Hematopoietic multipotent progenitor cell treated with erythropoietin and hydrocortisone succinate and interleukin-3 and kit ligand, for 8 days (in vitro differentiated cells): Measurements from ENCODE around the gene KCNJ12.
"Not testable (repeated sequence)": the region's sequence is repeated elsewhere in the genome, so short reads cannot be mapped to it uniquely, and the experiment has no call there.

Source experiments
- DNase-seq: peaks from one replicate; pipeline ENCODE4 v3.0.0-alpha.2; 2015

The KCNJ12 gene

DNA sequence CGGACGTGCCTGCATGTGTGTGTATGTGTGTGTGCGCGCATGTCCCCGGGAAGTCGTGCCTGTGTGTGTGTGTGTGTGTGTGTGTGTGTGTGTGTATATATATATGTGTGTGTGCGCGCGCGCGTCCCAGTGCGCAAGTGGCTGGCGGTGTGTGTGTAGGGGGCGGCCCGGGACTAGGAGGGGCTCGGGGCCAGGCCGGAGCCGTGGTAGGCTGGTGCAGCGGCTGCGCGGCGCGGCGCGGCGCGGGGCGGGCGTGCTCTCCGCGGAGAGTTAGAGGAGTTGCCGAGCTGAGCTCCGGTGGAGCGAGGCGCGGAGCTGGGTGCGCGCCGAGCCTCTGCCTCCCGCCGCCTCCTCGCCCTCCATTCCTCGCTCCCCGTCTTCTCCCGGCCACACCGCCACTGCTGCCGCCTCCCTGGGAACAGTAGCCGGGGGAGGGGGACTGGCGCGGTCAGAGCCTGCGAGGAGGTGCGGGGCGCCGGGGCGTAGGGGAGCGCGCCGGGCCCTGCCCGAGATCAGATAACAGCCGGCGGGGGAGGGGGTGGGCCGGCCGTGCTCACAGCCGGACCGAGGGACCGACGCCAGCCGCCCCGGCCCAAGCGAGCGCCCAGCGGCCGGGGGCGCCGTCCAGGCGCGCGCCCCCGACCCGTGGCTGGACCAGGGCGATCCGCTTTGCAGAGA lies at the start of gene KCNJ12:
Gene KCNJ12 (plus strand): TSS at position 277 of the 678 bp plus-strand sequence. CDS start 38,986 bp downstream, outside the sequence.
- DNase-seq, result no peak

DNA sequence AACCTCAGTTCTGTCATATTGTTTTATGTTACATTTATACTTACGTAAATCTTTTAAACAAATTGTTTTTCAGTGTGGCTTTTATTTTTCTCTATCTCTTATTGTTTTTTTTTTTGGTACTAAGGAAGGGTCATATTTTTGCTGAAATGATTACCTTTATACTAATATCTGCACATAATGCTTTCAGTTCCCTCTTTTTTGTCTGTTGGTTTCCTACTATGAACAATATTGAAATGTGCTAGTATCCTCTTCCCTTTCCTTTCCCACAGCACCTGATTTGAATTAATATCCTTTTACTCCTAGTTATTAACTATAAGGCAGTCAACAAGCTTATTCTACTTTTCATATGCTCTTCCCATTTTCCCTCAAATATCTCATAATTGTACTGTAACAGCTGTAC lies 48.2 kb upstream of the KCNJ12 start:
- not testable (repeated sequence) for DNase-seq

DNA sequence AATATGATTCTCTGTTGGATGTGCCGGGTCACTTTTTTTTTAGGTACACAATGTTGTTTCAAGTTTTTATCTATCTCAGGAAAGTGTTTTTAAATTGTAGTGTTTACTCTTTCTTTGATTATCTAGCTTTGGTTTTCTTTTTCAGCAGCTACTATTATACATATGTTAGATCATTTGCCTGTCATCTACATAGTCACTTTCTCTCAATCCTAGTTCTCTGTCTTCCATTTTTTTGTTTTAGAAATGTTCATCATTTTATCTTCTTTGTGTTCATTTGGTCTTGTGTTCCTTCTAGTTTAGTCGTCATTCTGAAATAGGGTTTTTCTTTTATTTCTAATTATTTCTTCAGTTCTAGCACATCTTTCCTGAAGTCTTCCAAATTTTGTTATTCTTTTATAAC lies 47.4 kb upstream of the KCNJ12 start:
- DNase-seq, result not testable (repeated sequence)

DNA sequence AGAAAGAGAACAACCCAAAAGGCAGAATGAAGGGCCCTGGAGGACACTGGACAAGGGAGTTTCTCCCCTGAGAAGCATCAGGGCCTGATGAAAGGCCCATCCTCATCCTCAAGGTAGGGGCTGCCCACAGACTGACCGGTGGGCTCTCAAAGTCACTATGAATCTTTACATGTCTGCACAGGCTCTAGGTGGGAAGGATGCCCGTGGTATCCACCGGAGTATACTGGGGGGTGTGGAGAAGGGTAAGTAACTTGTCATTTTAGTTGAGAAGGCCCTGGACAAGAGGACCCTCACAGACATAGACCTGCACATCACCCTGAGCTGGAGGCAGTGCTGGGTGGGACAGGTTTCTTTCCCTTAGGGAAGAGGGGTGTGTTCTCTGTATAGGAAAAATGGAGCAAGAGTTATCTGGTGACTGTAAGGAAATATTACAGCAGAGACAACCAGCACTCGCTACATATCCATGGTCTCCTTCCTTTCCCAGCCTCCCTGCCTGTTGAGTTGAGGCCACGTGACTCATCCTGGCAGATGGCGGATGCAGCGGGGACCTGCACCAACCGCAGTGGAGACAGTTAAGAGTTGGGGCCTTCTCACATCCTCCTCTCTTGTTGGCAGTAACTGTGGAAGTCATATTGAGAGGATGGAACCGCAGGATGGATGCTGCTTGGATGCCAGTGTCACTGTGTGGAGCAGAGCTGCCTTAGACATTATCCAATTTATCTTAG lies 45.6 kb upstream of the KCNJ12 start:
- no peak for DNase-seq

DNA sequence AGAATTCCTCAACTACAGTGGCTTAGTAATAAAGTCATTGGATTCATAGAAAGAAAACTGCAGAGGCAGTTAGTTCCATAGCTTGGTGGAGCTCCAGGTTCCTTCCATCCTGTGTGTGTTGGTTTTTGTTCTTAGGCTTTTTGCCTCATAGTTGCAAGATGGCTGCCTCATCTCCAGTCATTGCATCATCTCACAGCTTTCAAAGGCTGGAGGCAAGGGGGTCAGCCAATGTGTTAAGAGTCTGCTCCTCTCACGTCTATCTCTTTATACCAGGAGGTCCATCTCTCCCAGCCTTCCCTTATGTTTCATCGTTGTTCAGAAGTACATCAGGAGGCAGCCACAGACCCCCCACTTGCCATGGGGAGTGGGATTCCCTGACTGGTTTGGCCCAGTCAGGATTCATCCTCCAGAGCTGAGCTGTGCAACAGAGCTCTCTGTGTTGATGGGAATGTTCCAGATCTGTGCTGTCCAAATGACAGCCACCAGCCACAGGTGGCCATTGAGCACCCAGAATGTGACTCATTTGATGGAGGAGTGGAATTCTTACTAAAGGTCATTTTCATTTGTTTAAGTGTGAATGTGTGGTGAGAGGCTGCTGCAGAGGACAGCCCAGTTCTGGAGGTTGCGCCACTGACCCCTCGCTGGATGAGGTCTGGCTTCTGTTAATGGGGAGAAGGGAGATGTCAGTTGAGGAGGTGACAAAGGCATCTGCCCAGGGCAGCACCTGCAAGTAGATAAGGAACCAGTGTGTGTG lies 39.4 kb upstream of the KCNJ12 start:
- not testable (repeated sequence) for DNase-seq

DNA sequence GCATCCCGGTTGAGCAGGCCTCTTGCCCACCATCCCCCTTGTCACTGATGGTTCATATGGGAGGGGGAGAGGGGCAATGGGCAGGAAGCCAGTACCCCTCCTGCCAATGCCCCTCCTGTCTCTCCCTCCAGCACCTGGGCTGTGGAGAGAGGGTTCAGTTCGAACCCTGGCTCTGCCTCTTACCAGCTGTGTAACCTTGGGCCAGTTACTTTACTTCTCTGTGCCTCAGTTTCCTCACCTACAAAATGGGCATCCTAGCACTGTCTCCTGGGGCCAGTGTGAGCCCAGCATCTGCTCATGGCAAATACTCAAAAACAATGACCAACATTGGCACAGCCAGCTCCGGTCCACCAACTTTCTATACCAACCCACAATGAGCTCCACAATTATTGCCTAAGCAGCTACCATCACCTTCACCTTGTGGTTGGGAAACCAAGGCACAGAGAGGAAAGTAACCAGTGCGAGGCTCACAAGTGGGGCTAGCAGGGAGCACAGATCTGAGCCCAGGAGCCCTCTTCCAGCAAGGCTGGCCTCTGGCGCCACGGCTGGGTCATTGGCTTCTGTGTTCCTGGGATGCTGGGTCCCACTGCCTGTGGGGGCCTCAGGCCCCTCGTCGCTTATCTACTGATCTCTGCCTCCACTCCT lies 38.1 kb upstream of the KCNJ12 start:
- DNase-seq, result not testable (repeated sequence)

DNA sequence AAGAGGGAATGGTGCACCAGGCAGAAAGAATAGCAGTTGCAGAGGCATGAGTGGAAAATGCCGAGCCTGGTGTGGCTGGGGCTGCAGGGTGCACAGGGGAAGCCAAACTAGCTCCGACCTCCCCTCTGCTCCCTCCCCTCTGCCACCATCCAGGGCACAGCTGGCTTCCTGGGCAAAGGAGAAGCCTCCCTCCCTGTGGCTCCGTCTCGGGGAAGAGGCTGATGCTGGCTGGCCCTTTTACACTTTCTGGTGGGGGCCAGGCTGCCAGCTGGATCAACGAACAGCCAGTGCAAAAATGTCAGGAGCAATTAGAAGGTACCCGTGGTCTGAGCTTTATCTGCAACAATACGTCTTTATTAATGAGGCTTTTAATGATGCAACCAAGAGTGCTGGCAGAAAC lies 37.1 kb upstream of the KCNJ12 start:
- DNase-seq, result no peak

DNA sequence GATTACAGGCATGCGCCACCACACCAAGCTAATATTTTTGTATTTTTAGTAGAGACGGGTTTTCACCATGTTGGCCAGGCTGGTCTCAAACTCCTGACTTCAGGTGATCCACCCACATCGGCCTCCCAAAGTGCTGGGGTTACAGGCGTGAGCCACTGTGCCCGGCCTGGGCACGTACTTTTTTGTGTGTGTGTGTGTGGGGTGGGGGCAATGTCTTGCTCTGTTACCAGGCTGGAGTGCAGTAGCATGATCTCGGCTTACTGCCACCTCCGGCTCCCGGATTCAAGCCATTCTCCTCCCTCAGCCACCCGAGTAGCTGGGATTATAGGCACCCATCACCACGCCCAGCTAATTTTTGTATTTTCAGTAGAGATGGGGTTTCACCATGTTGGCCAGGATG lies 36.6 kb upstream of the KCNJ12 start:
- DNase-seq, result not testable (repeated sequence)

DNA sequence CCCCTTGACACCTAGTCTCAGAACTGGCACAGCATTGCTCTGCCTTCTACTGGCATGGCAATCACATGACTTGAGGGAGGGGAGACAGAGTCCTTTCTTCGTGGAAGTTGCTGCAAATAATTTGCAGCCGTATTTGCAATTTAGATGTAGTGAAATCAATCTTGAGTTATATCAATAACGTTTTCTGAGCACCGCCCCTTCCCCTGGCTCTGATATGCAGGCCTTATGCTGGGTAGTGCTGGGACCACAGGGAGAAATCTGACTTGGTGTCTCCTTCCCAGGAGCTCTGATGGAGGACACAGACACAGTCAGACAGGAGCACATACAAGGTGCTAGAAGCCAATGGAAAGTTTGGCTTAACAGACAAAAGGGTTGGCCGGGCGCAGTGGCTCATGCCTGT lies 35.8 kb upstream of the KCNJ12 start:
- not testable (repeated sequence) for DNase-seq

DNA sequence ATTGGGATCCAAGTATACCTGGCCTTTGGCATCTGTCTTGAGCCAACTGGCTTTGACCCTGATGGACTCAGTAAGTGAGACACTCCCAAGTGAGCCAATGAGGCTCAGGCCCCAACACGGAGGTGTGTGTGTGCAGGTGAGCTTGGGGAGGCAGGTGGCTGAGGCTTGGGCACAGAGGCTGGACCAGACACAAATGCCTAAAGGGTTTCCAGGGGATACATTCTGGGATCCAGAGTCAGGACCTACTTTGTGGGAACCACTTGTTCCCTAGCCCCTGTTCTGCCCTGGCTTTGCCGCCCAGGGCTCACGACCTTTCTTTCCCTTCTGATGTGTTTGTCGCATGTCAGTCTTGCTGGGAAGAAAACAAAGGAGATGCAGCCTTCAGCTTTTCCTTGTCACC lies 34.9 kb upstream of the KCNJ12 start:
- not testable (repeated sequence) for DNase-seq

DNA sequence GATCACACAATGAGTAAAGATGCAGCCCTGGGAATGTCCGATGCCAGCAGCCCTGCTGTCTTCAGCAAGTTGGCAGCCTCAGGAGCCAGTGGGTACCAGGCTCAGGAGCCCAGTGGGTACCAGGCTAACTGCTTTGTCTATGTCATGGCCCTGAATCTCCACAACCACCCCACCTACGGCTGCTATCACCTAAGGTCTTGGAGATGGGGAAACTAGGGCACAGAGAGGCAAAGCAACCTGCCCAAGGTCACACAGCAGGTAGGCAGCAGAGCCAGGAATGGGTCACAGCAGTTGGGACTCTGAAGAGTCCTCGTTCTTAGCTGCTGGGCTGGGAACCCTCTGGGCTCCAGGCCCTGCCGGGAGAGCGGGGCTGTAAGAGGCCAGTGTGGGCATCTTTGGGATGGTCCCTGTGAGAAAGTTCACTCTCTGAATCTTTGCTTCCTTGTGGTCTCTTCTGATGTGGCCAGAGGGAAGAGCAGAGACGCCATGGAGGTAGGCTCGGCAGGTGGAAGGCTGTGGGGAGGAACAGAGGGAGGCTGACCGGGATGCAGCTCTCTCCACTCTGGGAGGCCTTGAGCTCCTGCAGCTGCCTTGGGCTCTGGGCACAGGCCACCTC lies 34.1 kb upstream of the KCNJ12 start:
- not testable (repeated sequence) for DNase-seq

DNA sequence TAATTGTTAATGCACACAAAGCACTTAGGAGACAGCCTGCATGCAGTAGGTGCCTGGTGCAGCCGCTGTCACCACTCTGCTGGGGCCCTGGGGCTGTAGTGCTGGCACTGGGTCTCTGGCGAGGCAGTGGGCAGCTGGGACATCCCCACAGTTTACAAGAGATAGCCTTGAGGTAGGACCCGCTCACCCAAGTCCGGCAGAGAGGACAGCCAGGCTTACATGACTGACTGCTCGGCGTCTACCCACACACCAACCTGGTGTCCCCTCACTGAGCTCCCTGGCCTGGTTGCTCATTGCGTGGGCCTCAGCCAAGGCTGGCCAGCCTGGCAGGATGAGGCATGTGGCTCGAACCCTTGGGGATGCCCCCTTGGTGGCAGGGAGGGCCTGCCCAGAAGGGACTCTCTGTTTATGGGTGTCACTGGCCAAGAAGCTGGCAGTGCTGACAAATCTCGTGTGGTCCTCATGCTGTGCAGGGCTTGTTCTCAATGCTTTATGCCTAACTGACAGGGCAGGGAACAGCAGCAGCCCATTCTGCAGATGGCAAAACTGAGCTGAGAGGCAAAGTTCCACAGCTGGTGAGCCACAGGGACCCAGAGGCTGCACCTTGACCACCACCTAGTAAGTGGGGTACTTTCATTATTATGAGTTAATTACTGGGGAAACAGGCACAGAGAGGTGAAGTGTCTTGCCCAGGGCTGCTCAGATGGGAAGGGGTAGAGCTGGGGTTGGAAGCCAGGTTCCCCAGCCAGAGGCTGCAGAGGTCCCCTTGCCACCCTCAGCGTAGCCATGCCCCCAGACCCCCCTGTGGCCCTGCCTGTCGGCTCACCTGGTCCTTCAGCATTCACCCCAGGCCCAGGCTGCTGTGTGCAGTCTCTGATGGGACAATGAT lies 32.9 kb upstream of the KCNJ12 start:
- DNase-seq, result not testable (repeated sequence)

DNA sequence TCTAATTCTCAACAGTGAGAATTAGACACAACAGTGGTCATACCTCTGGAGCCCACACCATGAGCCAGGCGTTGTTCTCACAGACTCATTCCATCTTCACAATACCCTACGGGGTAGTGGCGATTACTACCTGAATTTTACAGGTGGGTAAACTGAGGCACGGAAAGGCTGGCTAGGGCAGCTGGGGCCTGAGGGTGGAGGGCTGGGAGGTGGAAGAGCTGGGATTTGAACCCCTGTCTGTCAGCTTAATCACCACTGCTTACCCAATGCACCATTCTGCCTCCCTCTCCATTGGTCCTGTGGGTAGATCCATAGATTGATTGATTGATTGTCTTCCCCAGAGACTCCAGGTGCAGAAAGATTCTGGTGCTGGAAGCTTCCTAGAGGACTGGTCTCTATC lies 31.4 kb upstream of the KCNJ12 start:
- DNase-seq, result not testable (repeated sequence)

DNA sequence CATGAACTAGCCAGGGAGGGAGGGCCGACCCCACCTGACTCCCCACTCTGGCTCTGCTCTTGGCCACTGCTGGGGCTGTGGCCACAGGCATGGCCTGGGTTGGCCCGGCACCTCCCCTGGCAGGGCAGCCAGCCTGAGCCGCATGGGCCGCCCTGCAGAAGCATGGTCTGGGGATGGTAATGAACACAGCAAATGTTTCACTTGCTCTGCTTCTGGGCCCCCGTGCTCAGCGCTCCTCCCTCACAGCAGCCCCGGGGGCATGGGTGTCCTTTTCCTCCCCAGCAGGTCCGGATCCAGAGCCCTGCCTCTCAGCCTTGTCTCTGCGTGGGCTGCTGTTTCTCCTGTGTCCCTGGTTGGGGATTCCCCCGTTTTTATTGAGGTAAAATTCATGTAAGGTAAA lies 30.9 kb upstream of the KCNJ12 start:
- DNase-seq, result no peak

DNA sequence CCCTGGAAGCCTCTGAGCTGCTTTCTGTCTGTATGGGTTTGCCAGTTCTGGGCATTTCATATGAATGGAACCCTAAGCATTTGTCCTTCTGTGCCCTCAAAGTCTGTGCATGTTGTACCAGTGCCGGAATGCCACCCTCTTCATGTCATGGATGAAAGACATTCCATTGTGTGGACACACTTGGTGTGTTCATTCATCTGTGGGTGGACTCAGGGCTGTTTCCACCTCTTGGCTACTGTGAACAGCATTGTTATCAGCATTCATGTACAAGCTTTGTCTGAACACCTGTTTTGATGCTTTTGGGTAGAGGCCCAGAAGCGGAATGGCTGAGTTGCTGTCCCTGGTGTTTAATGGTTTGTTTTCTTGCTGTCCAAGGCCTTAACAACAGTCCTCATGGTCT lies 30.1 kb upstream of the KCNJ12 start:
- DNase-seq, result not testable (repeated sequence)

DNA sequence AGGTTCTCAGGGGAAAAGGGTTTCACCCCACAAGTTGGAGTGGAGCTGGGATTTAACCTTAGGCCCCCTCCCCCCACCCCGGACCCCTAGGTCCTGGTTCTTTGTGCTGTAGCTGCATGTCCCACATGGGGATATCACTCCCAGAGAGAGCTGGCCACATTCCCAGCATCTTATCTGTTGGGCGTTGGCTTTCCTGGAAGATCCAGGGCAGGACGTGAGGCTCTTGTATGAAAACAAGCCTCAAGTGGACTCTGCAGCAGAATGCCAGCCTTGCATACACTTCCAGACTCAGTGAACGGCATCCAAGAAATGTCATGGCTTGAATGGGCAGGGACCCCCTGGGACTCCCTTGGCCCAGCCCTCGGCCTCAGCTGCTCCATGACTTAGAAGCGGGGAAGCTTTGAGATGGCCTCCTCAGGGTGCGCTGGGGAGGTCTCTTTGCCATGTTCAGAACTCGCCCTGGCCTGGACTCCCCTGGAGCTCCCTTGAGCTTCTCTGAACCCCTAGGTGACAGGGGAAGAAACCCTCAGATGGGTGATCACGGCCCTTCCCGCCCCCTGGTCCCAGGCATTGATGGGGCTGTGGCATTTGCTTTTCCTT lies 29.4 kb upstream of the KCNJ12 start:
- not testable (repeated sequence) for DNase-seq

DNA sequence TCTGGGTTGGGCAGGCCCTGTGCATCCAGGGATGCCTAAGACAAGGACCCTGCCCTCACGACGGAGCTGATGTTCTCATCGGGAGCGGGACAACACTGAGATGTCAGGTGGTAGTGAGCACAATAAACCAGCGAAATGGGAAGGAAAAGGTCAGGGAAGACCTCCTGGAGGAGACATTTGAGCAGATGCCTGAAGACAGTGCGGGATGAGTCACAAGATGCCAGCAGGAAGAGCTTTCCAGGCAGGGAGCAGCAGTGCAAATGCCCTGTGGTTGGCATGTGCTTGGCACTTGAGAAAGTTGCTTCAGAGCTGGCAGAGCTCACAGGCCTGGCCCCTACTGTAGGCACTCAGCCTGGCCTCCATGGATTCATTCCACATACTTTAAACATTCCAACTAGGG lies 28.5 kb upstream of the KCNJ12 start:
- DNase-seq, result not testable (repeated sequence)

DNA sequence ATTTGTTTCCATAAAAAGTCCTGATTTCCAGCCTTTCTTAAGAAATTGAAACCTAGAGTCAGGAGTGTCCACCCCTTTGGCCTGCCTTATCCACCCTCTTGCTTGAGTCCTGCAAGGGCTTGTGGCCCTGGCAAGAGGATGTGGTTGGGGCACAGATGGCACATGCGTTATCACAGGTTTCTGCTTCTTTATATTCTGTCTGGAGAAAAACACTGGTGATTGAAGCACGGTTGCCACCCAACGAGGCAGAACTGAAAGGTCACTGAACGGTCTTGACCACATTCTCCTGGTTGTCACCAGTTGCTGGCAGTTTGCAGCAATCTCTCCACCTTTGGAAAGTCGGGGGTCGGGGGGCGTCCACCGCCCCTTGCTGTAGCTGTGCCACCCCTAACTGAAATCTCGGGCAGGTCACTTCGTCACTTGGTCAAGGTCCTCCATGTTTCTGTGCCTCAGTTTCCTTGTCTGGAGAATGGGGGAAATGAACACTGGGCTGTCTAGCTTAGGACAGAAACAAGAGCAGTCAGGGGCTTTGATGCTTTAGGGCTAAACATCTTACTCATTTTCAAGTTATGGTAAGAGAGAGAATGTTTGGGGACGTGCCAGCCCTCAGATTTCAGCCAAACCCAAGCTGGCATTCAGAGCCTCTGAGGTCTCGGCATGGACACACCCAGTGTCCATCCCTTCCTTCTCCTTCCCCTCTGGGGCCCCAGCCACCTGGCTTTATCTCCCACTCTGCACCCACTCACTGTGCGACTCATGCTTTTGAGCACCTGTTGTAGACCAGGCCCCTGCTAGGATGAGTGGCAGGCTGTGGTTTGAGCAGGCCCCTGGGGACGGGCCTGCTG lies 27.9 kb upstream of the KCNJ12 start:
- not testable (repeated sequence) for DNase-seq

DNA sequence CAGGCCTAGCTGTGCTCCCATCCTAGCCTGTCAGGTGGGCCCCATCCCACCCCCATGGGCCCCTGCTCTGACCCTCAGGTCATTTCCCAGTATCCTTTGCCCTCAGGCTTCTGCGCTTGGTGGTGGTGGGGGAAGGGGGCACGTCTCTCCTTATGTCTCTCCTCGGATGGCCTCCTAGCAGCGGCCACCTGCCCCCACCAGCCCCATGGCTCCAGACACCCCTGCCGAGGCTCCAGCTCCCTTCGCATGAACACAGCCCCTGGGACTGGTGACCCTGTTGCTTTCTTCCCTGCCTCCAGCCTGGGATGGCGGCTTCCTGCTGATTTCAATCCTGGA lies 27.3 kb upstream of the KCNJ12 start:
- DNase-seq, result not testable (repeated sequence)

DNA sequence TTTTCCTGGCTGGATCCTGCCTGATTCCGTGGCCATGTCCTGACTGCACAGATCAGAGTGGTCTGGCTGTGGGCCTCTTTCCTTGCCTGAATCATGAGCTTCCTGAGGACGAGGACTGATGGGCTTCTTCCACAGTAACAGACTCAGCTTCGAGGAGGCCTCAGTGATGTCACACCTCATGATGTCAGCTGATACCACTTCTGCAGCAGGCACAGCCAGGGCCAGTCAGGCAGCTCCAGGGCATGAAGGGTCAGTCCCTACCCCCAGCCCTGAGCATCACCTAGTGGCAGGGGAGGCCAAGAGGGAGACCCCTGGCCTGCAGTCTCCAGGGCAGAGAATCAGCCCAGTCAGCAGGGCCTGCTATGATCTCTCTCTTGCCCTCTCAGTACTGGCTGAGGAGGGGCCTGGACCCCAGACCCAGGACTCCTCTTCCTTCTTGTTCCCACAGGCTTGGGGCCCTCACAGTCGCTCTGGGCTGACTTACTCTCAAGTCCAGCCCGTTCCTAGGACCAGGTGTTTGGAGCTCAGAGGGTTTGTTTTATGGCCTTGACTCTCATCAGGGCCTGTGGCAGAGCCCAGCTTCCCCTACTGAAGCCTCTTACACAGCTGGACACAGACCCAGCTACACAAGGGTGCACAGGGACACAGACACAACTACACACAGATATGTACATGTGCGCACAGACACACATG lies 26.7 kb upstream of the KCNJ12 start:
- DNase-seq, result not testable (repeated sequence)
